ENCODE data around the gene FOXM1. TPM values are rescaled to one million over a fixed set of nuclear protein-coding genes. Genes with fewer than 3 reads are reported as not detected.

Gene FOXM1, protein sequence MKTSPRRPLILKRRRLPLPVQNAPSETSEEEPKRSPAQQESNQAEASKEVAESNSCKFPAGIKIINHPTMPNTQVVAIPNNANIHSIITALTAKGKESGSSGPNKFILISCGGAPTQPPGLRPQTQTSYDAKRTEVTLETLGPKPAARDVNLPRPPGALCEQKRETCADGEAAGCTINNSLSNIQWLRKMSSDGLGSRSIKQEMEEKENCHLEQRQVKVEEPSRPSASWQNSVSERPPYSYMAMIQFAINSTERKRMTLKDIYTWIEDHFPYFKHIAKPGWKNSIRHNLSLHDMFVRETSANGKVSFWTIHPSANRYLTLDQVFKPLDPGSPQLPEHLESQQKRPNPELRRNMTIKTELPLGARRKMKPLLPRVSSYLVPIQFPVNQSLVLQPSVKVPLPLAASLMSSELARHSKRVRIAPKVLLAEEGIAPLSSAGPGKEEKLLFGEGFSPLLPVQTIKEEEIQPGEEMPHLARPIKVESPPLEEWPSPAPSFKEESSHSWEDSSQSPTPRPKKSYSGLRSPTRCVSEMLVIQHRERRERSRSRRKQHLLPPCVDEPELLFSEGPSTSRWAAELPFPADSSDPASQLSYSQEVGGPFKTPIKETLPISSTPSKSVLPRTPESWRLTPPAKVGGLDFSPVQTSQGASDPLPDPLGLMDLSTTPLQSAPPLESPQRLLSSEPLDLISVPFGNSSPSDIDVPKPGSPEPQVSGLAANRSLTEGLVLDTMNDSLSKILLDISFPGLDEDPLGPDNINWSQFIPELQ
- 99.6 to 118 TPM (median 100 TPM) in 3 replicates for total RNA-seq (2021)
- Bru-seq, nascent RNA: percentile 79 among the genes with signal in this experiment
- long read RNA-seq, experiment 1, transcript FOXM1-202 (9 exons, 3,315 nt): minor isoform, 13 of 321 reads
- long read RNA-seq, experiment 1, transcript FOXM1-203 (8 exons, 3,370 nt): major isoform, 96 of 321 reads
- long read RNA-seq, experiment 1, partial matches to known transcripts: 37 of 321 reads
- long read RNA-seq, experiment 1, other reads (novel, unspliced or antisense): 169 of 321 reads
- long read RNA-seq, experiment 2, transcript FOXM1-203 (8 exons, 3,370 nt): major isoform, 8 of 128 reads
- long read RNA-seq, experiment 2, partial matches to known transcripts: 23 of 128 reads
- long read RNA-seq, experiment 2, other reads (novel, unspliced or antisense): 94 of 128 reads
- long read RNA-seq, experiment 3, partial matches to known transcripts: 3 of 4 reads
- long read RNA-seq, experiment 3, other reads (novel, unspliced or antisense): 1 of 4 reads

DNA sequence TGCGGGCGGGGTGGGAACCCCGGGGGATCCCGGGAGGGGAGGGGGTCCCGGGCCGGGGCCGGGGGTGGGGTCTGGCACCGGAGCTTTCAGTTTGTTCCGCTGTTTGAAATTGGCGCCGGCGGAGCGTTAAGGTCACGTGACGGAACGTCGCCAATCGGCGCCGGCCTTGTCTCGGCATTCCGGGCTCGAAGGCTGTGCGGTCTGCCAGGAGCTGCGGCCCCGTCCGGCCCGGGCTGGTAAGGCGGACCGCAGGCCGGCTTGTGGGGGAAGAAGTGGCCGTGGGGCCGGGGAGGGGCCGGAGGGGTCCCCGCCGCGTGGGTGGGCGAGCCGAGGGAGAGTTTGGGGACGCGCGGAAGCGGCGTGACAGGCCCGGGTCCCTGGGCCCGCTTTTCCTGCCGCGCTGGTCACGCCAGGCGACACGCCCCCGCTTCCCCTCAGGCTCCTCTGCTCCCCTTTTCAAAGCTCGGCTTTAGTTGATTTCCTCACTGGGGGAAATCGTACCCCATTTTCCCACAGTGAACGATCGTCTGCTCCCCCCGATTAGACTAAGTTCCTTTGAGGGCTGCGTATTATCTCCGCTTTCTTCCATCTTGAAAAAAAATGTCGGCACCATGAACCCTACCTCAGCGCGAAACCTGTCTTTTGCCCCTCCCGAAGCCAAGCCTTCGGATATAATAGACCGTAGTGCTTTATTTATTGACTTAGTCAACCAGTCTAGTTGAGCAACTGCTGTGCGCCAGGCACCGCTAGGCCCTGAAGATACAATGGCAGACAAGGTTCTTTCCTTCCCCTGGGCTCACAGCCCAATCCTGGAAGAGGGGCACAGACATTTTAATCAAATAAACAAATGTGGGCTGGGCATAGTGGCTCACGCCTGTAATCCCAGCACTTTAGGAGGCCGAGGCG, at the start of gene FOXM1, which contains the start of gene RHNO1:
Gene FOXM1 (minus strand): TSS at position 128 of the 906 bp plus-strand sequence. CDS start 2,696 bp downstream, outside the sequence.
Gene RHNO1 (plus strand): TSS at position 177 of the 906 bp plus-strand sequence. CDS start 8,144 bp downstream, outside the sequence.
- no peaks in the 10 kb centered on the region for H3K9me3 Mint-ChIP-seq
- peak; percentile 77 for ATAC-seq
- POLR2A ChIA-PET: interaction anchor here (0.6 to 2.4 kb wide), 10 partner anchors 9 to 207 kb away, joined by 3 to 24 read pairs (median 4); partner anchors contain the start of gene TULP3
- peaks cover 25% of the 10 kb centered on the region for H3K4me1 Mint-ChIP-seq
- CTCF ChIA-PET: interaction anchor here (0.9 to 2.8 kb wide), 13 partner anchors 8 to 186 kb away, joined by 3 to 36 read pairs (median 5); partner anchors contain the start of gene TULP3
- peaks cover 28% of the 10 kb centered on the region for H3K36me3 Mint-ChIP-seq
- peak within 1 kb of the TSS; percentile 94 for H3K27ac Mint-ChIP-seq
- no peaks in the 10 kb centered on the region for H3K27me3 Mint-ChIP-seq (ENCODE audit: low read depth)
- H3K4me3 Mint-ChIP-seq: peak within 1 kb of the TSS; percentile 99
- peak; percentile 94 for DNase-seq (ENCODE audit: low spot score)
- TF ChIP-seq OVOL2 (CRISPR knock-in tag; IDR thresholded peaks at IDR 0.05; ENCODE audit: borderline replicate concordance) (no peak), ZNF317 (CRISPR knock-in tag; IDR thresholded peaks at IDR 0.05; ENCODE audit: borderline replicate concordance, low read depth) (no peak), CREM (CRISPR knock-in tag; IDR thresholded peaks at IDR 0.05) (0 out of 2 replicates have a peak, but pooled peaks have one; percentile 19), ELF4 (CRISPR knock-in tag; IDR thresholded peaks at IDR 0.05; ENCODE audit: low read depth) (no peak), NFATC4 (CRISPR knock-in tag; IDR thresholded peaks at IDR 0.05) (no peak), KAT7 (CRISPR knock-in tag; IDR thresholded peaks at IDR 0.05; ENCODE audit: borderline replicate concordance) (no peak), ZNF121 (CRISPR knock-in tag; IDR thresholded peaks at IDR 0.05) (0 out of 2 replicates have a peak, but pooled peaks have one; percentile 12), ZNF671 (CRISPR knock-in tag; IDR thresholded peaks at IDR 0.05) (no peak), JUN (CRISPR knock-in tag; IDR thresholded peaks at IDR 0.05) (peak; percentile 70; the same call in 1 of the 2 replicates), RELA (CRISPR knock-in tag; IDR thresholded peaks at IDR 0.05; ENCODE audit: borderline replicate concordance) (0 out of 2 replicates have a peak, but pooled peaks have one; percentile 64), ZNF416 (CRISPR knock-in tag; IDR thresholded peaks at IDR 0.05) (no peak), SMAD3 (CRISPR knock-in tag; IDR thresholded peaks at IDR 0.05; ENCODE audit: borderline replicate concordance) (peak; percentile 63; the same call in 1 of the 2 replicates), RORB (CRISPR knock-in tag; IDR thresholded peaks at IDR 0.05) (no peak)
- TF ChIP-seq, protein P1, sequence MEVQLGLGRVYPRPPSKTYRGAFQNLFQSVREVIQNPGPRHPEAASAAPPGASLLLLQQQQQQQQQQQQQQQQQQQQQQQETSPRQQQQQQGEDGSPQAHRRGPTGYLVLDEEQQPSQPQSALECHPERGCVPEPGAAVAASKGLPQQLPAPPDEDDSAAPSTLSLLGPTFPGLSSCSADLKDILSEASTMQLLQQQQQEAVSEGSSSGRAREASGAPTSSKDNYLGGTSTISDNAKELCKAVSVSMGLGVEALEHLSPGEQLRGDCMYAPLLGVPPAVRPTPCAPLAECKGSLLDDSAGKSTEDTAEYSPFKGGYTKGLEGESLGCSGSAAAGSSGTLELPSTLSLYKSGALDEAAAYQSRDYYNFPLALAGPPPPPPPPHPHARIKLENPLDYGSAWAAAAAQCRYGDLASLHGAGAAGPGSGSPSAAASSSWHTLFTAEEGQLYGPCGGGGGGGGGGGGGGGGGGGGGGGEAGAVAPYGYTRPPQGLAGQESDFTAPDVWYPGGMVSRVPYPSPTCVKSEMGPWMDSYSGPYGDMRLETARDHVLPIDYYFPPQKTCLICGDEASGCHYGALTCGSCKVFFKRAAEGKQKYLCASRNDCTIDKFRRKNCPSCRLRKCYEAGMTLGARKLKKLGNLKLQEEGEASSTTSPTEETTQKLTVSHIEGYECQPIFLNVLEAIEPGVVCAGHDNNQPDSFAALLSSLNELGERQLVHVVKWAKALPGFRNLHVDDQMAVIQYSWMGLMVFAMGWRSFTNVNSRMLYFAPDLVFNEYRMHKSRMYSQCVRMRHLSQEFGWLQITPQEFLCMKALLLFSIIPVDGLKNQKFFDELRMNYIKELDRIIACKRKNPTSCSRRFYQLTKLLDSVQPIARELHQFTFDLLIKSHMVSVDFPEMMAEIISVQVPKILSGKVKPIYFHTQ (CRISPR knock-in tag; IDR thresholded peaks at IDR 0.05): no peak
- TF ChIP-seq, protein P2, sequence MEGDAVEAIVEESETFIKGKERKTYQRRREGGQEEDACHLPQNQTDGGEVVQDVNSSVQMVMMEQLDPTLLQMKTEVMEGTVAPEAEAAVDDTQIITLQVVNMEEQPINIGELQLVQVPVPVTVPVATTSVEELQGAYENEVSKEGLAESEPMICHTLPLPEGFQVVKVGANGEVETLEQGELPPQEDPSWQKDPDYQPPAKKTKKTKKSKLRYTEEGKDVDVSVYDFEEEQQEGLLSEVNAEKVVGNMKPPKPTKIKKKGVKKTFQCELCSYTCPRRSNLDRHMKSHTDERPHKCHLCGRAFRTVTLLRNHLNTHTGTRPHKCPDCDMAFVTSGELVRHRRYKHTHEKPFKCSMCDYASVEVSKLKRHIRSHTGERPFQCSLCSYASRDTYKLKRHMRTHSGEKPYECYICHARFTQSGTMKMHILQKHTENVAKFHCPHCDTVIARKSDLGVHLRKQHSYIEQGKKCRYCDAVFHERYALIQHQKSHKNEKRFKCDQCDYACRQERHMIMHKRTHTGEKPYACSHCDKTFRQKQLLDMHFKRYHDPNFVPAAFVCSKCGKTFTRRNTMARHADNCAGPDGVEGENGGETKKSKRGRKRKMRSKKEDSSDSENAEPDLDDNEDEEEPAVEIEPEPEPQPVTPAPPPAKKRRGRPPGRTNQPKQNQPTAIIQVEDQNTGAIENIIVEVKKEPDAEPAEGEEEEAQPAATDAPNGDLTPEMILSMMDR (IDR thresholded peaks at IDR 0.05): no peak
- TF ChIP-seq, protein P3, sequence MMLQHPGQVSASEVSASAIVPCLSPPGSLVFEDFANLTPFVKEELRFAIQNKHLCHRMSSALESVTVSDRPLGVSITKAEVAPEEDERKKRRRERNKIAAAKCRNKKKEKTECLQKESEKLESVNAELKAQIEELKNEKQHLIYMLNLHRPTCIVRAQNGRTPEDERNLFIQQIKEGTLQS (CRISPR knock-in tag; conservative IDR thresholded peaks at IDR 0.05): no peak
- TF ChIP-seq, protein P4, sequence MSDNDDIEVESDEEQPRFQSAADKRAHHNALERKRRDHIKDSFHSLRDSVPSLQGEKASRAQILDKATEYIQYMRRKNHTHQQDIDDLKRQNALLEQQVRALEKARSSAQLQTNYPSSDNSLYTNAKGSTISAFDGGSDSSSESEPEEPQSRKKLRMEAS (CRISPR knock-in tag; IDR thresholded peaks at IDR 0.05): 0 out of 2 replicates have a peak, but pooled peaks have one; percentile 56
- TF ChIP-seq, protein P5, sequence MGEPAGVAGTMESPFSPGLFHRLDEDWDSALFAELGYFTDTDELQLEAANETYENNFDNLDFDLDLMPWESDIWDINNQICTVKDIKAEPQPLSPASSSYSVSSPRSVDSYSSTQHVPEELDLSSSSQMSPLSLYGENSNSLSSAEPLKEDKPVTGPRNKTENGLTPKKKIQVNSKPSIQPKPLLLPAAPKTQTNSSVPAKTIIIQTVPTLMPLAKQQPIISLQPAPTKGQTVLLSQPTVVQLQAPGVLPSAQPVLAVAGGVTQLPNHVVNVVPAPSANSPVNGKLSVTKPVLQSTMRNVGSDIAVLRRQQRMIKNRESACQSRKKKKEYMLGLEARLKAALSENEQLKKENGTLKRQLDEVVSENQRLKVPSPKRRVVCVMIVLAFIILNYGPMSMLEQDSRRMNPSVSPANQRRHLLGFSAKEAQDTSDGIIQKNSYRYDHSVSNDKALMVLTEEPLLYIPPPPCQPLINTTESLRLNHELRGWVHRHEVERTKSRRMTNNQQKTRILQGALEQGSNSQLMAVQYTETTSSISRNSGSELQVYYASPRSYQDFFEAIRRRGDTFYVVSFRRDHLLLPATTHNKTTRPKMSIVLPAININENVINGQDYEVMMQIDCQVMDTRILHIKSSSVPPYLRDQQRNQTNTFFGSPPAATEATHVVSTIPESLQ (CRISPR knock-in tag; IDR thresholded peaks at IDR 0.05): no peak
- TF ChIP-seq, protein P6, sequence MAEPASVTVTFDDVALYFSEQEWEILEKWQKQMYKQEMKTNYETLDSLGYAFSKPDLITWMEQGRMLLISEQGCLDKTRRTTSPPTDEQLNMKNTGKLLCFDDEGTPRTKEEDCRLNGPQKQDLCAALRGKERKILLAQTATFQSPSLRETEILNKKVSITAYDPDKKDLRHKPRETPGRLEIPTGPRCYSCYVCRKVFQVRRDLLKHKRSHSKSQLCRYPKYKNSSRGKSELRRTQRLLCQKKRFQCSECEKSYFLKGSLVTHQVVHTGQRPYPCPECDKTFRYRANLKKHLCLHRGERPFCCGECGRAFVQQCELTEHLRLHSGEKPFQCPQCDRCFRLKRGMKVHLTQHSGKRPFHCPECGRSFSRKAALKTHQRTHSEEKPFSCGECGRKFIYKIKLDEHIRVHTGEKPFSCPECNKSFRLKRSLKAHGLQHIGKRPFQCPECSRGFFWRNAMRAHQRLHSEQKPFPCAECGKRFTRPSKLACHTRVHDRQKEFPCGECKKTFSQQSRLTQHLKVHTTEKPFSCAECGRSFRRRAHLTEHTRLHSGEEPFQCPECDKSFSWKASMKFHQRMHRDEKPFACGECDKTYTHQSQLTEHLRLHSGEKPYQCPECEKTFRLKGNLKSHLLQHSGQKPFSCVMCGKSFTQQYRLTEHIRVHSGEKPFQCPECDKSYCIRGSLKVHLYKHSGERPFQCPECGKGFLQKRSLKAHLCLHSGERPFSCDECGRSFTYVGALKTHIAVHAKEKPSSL (CRISPR knock-in tag; conservative IDR thresholded peaks at IDR 0.05): no peak
- TF ChIP-seq, protein P7, sequence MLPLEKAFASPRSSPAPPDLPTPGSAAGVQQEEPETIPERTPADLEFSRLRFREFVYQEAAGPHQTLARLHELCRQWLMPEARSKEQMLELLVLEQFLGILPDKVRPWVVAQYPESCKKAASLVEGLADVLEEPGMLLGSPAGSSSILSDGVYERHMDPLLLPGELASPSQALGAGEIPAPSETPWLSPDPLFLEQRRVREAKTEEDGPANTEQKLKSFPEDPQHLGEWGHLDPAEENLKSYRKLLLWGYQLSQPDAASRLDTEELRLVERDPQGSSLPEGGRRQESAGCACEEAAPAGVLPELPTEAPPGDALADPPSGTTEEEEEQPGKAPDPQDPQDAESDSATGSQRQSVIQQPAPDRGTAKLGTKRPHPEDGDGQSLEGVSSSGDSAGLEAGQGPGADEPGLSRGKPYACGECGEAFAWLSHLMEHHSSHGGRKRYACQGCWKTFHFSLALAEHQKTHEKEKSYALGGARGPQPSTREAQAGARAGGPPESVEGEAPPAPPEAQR (CRISPR knock-in tag; IDR thresholded peaks at IDR 0.05): no peak
